IgD-negative memory B cell (primary cell): ENCODE measurements around the gene CNR2. TPM values are rescaled to one million over a fixed set of nuclear protein-coding genes. Genes with fewer than 3 reads are reported as not detected.

Experiments
- polyA plus RNA-seq: library from polyadenylated mRNA; unstranded; fragments of 300-500 nt; fragmentation: Illumina TruSeq; gene quantifications from one replicate; pipeline ENCODE4 v1.2.3, GENCODE V29; 2021

The CNR2 gene
- polyA plus RNA-seq, 1 donor from 2014 or later = 52.1 TPM

Other genes with a start within 250 kb of the CNR2 start
- 1,607 TPM for gene RPL11, start 221.6 kb downstream of the CNR2 start, polyA plus RNA-seq
- 100 TPM for gene ELOA, start 169.9 kb downstream of the CNR2 start, polyA plus RNA-seq
- gene PITHD1, start 134.9 kb downstream of the CNR2 start, polyA plus RNA-seq = 73.6 TPM
- gene LYPLA2, start 122.2 kb downstream of the CNR2 start, polyA plus RNA-seq = 96.5 TPM
- gene GALE, start 112.6 kb downstream of the CNR2 start, polyA plus RNA-seq = 8.0 TPM
- gene HMGCL, start 87.9 kb downstream of the CNR2 start, polyA plus RNA-seq = 28.3 TPM
- gene FUCA1, start 45.1 kb downstream of the CNR2 start, polyA plus RNA-seq = 14.7 TPM
- gene PNRC2, start 46.5 kb upstream of the CNR2 start, polyA plus RNA-seq = 143 TPM
- gene SRSF10, start 67.0 kb upstream of the CNR2 start, polyA plus RNA-seq = 116 TPM
- gene MYOM3, start 198.8 kb upstream of the CNR2 start, polyA plus RNA-seq = not detected
- gene IL22RA1, start 229.8 kb upstream of the CNR2 start, polyA plus RNA-seq = not detected